HAP-1 (cell line): ENCODE results near the gene UNC5C.
A peak's percentile ranks its signal among the peaks of the same experiment; 100 is the strongest.

Experiments
- DNase-seq, 2 experiments: peaks; one replicate each; pipeline ENCODE4 v3.0.0-alpha.2; 2016 to 2020; ENCODE audit warnings: low spot score in 2 of 2
- H3K27me3 ChIP-seq: fragments of 250-450 bp; sonication (Bioruptor Pico); 2 replicates; pipeline ENCODE4 v1.5.1; 2020; ENCODE audit warnings: low read depth, mild to moderate bottlenecking, moderate library complexity
- H3K36me3 ChIP-seq: fragments of 250-450 bp; sonication (Bioruptor Pico); replicated peaks from 2 replicates; pipeline ENCODE4 v1.5.1; 2020; ENCODE audit warnings: mild to moderate bottlenecking
- H3K4me1 ChIP-seq: fragments of 250-450 bp; sonication (Bioruptor Pico); 2 replicates; pipeline ENCODE4 v1.5.1; 2020; ENCODE audit warnings: mild to moderate bottlenecking
- H3K4me3 ChIP-seq: fragments of 250-450 bp; sonication (Bioruptor Pico); 2 replicates; pipeline ENCODE4 v1.5.1; 2020; ENCODE audit warnings: mild to moderate bottlenecking, moderate library complexity
- H3K9me3 ChIP-seq: fragments of 250-450 bp; sonication (Bioruptor Pico); 2 replicates; pipeline ENCODE4 v1.5.1; 2020; ENCODE audit warnings: mild to moderate bottlenecking, moderate library complexity
- in situ Hi-C: fragments of 300-500 bp; cut with MboI; formaldehyde crosslinking; loops from 3 replicates; pipeline ENCODE4 v1.14.3; 2020; ENCODE audit warnings: low sequenced_read_pairs, inconsistent platforms, mixed read lengths

The UNC5C gene

GRCh38 chr4:95410387-95410977 is 138.3 kb downstream of the UNC5C start:
- in situ Hi-C loops, result no loop called here
- Histone ChIP-seq H3K4me3 (no peak overlapping the region), H3K27me3 (no peaks in the 10 kb centered on the region), H3K9me3 (no peaks in the 10 kb centered on the region), H3K4me1 (no peaks in the 10 kb centered on the region), H3K36me3 (no peaks in the 10 kb centered on the region)
- no peak for DNase-seq

DNA sequence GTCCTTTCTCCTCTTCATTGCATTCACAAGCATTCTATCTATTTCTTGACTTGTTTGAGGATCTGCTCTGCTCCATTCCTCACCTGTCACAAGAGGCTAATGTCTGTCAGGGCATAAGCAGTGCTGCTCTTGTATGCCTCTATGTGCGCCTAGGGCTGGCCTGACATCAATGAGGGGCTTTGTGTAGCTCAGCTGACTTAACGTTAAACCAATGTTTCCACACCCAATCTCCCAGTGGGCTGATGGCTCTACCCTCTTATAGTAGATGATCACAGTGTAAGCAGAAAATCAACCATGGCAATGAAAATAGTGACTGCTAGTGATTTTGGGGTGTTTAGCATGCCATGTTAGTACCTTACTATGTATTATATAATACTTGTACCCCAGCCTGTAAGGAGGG is 139.0 kb downstream of the UNC5C start:
- Histone ChIP-seq H3K36me3 (no peaks in the 10 kb centered on the region), H3K4me3 (no peak overlapping the region), H3K27me3 (no peaks in the 10 kb centered on the region), H3K4me1 (no peaks in the 10 kb centered on the region), H3K9me3 (no peaks in the 10 kb centered on the region)
- no peak for DNase-seq
- in situ Hi-C loops, result no loop called here

DNA sequence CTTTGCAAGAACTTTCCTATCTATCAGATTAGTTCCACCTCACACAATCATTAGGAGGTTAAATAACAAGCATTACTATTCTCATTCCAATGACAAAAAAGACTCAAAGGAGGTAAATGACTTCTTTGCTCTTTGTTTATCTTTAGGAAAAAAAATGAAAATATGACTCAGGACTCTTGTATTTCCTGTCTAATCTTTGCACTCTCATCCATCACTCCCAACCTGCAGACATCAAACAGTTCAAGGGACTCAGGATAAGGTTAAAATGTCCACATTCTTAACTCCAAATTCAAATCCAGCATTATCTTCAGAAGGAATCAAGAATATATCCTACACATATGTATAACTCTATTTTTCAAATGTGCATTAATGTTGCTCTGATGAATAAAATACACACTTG is 139.6 kb downstream of the UNC5C start:
- Histone ChIP-seq H3K4me3 (no peak overlapping the region), H3K36me3 (no peaks in the 10 kb centered on the region), H3K27me3 (no peaks in the 10 kb centered on the region), H3K4me1 (no peaks in the 10 kb centered on the region), H3K9me3 (no peaks in the 10 kb centered on the region)
- no peak for DNase-seq
- in situ Hi-C loops, result no loop called here

- no peaks in the 10 kb centered on the region for H3K9me3 ChIP-seq
- peaks cover 33% of the 10 kb centered on the region for H3K4me1 ChIP-seq
- H3K27me3 ChIP-seq, result no peaks in the 10 kb centered on the region
- no peaks in the 10 kb centered on the region for H3K36me3 ChIP-seq
- DNase-seq, result peak in 1 of 2 experiments; percentile 73
- no peak overlapping the region for H3K4me3 ChIP-seq
- in situ Hi-C loops, result no loop called here
Measured at GRCh38 chr4:95402299-95402698, 146.5 kb downstream of the UNC5C start.

- Histone ChIP-seq H3K4me1 (peaks cover 53% of the 10 kb centered on the region), H3K36me3 (no peaks in the 10 kb centered on the region), H3K4me3 (no peak overlapping the region), H3K27me3 (no peaks in the 10 kb centered on the region), H3K9me3 (no peaks in the 10 kb centered on the region)
- no peak for DNase-seq
- in situ Hi-C loops, result no loop called here
Measured at GRCh38 chr4:95398217-95398616, 150.6 kb downstream of the UNC5C start.

GRCh38 chr4:95394752-95395306 is 153.9 kb downstream of the UNC5C start:
- no peaks in the 10 kb centered on the region for H3K9me3 ChIP-seq
- in situ Hi-C loops, result no loop called here
- no peak for DNase-seq
- H3K4me1 ChIP-seq, result peaks cover 41% of the 10 kb centered on the region
- no peaks in the 10 kb centered on the region for H3K27me3 ChIP-seq
- H3K36me3 ChIP-seq, result no peaks in the 10 kb centered on the region
- H3K4me3 ChIP-seq, result no peak overlapping the region

DNA sequence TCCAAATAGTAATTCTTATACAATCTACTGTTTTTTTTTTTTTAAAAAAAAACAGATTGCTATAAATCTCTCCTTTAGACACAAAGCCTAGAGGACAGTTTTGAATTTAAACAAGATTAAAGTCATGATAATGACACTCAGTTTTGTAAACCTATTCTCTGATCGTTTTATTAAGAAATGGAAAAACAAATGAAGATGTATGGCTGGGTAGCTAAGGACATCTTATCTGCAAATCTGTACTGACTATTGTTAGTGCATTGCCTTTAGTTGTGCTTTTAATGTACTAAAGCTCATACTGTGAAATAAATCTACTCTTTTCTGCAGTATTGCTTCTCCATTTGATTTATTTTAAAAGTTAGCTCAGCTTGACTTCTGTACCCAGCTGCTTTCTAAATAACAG is 155.0 kb downstream of the UNC5C start:
- peak in 1 of 2 experiments; percentile 85 for DNase-seq
- Histone ChIP-seq H3K9me3 (no peaks in the 10 kb centered on the region), H3K27me3 (no peaks in the 10 kb centered on the region), H3K36me3 (no peaks in the 10 kb centered on the region), H3K4me1 (peaks cover 33% of the 10 kb centered on the region), H3K4me3 (no peak overlapping the region)
- in situ Hi-C loops, result no loop called here

DNA sequence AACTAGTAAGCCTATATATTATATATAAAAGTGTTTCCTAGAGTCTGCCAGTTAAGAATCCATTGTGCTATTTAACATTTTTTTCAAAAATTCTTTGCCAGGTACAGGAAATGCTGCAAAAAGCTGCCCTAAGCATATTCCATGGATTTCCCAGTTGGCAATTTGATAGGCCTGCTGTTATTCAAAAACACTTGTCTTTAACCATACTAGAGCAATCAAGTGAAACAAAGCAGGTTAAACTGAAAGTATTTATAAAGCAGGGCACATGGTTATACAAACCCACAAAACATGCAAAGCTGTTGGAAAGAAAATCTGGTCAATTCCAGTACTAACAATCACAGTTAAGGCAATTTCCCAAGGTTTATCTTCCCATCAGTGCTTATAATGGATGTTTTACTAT is 159.9 kb downstream of the UNC5C start:
- Histone ChIP-seq H3K4me3 (no peak overlapping the region), H3K36me3 (no peaks in the 10 kb centered on the region)
- no peak for DNase-seq

DNA sequence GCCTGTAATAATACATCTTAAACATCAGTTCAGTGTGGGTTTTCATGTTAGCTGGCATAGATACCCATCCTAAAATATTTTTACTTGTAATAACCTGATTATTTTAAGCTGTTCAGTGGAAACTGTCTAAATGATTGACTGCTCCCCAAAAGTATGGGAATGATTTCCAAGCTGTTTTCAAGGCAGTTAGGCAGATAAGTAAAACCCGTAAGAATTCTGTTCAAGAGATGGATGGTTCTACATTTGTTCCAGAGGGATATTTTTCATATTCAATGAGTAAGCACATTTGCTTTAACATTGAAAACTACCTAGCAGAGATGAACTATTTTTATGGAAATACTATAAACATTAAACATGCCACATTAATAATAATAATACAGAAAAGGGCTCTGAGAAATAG is 161.1 kb downstream of the UNC5C start:
- H3K36me3 ChIP-seq, result no peaks in the 10 kb centered on the region
- DNase-seq, result no peak
- in situ Hi-C loops, result no loop called here
- H3K27me3 ChIP-seq, result no peaks in the 10 kb centered on the region
- no peaks in the 10 kb centered on the region for H3K9me3 ChIP-seq
- H3K4me3 ChIP-seq, result no peak overlapping the region
- peaks cover 10% of the 10 kb centered on the region for H3K4me1 ChIP-seq

More for the DNA sequence above, 159.9 kb downstream of the UNC5C start:
- in situ Hi-C loops, result no loop called here
- H3K27me3 ChIP-seq, result no peaks in the 10 kb centered on the region
- H3K4me1 ChIP-seq, result peaks cover 20% of the 10 kb centered on the region
- H3K9me3 ChIP-seq, result no peaks in the 10 kb centered on the region

- H3K4me3 ChIP-seq, result no peak overlapping the region
- peaks cover 9% of the 10 kb centered on the region for H3K4me1 ChIP-seq
- no peaks in the 10 kb centered on the region for H3K36me3 ChIP-seq
- H3K9me3 ChIP-seq, result no peaks in the 10 kb centered on the region
- in situ Hi-C loops, result no loop called here
- no peak for DNase-seq
- H3K27me3 ChIP-seq, result no peaks in the 10 kb centered on the region
Measured at GRCh38 chr4:95386410-95386809, 162.4 kb downstream of the UNC5C start.

- no peak for DNase-seq
- H3K36me3 ChIP-seq, result no peaks in the 10 kb centered on the region
- H3K4me1 ChIP-seq, result peaks cover 21% of the 10 kb centered on the region
- H3K27me3 ChIP-seq, result no peaks in the 10 kb centered on the region
- H3K4me3 ChIP-seq, result no peak overlapping the region
- no peaks in the 10 kb centered on the region for H3K9me3 ChIP-seq
- in situ Hi-C loops, result no loop called here
Measured at GRCh38 chr4:95381843-95382580, 166.8 kb downstream of the UNC5C start.

DNA sequence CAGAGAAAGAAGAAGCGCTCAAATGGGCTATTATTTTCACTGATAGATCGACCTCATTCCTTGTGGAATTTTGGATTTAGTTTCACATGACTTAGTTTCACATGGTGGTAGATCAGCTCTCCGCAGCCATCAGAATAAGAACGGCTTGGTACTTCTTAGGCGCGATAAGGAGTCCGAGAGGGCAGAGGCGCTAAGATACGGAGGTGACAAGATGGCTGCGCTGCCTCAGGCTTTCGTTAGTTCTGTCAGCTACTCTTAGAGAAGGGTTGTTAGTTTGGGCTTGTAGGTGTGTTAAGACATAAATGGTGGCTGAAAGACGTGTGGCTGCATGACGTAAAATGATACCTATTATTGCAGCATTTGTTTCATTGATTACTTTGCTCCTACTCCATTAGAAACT is 169.1 kb downstream of the UNC5C start:
- in situ Hi-C loops, result no loop called here

GRCh38 chr4:95377366-95377900 is 171.3 kb downstream of the UNC5C start:
- Histone ChIP-seq H3K4me1 (peaks cover 20% of the 10 kb centered on the region), H3K9me3 (no peaks in the 10 kb centered on the region), H3K27me3 (no peaks in the 10 kb centered on the region), H3K4me3 (no peak overlapping the region), H3K36me3 (no peaks in the 10 kb centered on the region)
- peak; percentile 31 to 37 for DNase-seq
- in situ Hi-C loops, result no loop called here

More for the DNA sequence above, 169.1 kb downstream of the UNC5C start:
- DNase-seq, result no peak
- Histone ChIP-seq H3K27me3 (no peaks in the 10 kb centered on the region), H3K4me3 (no peak overlapping the region), H3K9me3 (no peaks in the 10 kb centered on the region), H3K36me3 (no peaks in the 10 kb centered on the region), H3K4me1 (peaks cover 20% of the 10 kb centered on the region)
